HepG2 (cell line): ENCODE results near the gene SMARCB1. TPM values are rescaled to one million over a fixed set of nuclear protein-coding genes. Genes with fewer than 3 reads are reported as not detected.

Source experiments
- ATAD3A ChIP-seq: sonication (generic); formaldehyde crosslinking; IDR thresholded peaks from 2 replicates; pipeline ENCODE4 v1.4.0; 2020; ENCODE audit warnings: missing genetic modification reagents
- CEBPZ ChIP-seq: IDR thresholded peaks from 2 replicates; pipeline ENCODE4 v1.6.1; 2012; ENCODE audit warnings: low read length, improper control_type of control experiment
- DNMT3B ChIP-seq: conservative IDR thresholded peaks from 2 replicates; pipeline ENCODE4 v1.6.1; 2016; ENCODE audit warnings: missing biosample characterization, control low read depth
- FOSL1 ChIP-seq: sonication (generic); formaldehyde crosslinking; IDR thresholded peaks from 2 replicates; pipeline ENCODE4 v1.9.0; 2021; ENCODE audit warnings: missing genetic modification reagents, borderline replicate concordance
- HOXA7 ChIP-seq: sonication (generic); formaldehyde crosslinking; IDR thresholded peaks from 2 replicates; pipeline ENCODE4 v1.8.1; 2022; ENCODE audit warnings: mild to moderate bottlenecking, missing genetic modification reagents, moderate library complexity
- MEIS1 ChIP-seq: sonication (generic); formaldehyde crosslinking; IDR thresholded peaks from 2 replicates; pipeline ENCODE4 v1.9.0; 2021; ENCODE audit warnings: mild to moderate bottlenecking, missing genetic modification reagents, moderate library complexity, borderline replicate concordance
- MNT ChIP-seq: fragments of 450-650 bp; IDR thresholded peaks from 2 replicates; pipeline ENCODE4 v1.6.1; 2016
- PRDM10 ChIP-seq: sonication (generic); formaldehyde crosslinking; IDR thresholded peaks from 2 replicates; pipeline ENCODE4 v1.4.0; 2020; ENCODE audit warnings: low read depth, missing genetic modification reagents
- RXRB ChIP-seq: IDR thresholded peaks from 2 replicates; pipeline ENCODE4 v1.6.1; 2016; ENCODE audit warnings: borderline replicate concordance, missing genetic modification reagents, missing compliant biosample characterization
- SP140L ChIP-seq: sonication (generic); formaldehyde crosslinking; IDR thresholded peaks from 2 replicates; pipeline ENCODE4 v1.4.0; 2020; ENCODE audit warnings: missing genetic modification reagents, borderline replicate concordance
- STAT6 ChIP-seq: sonication (generic); formaldehyde crosslinking; IDR thresholded peaks from 2 replicates; pipeline ENCODE4 v1.4.0; 2020; ENCODE audit warnings: missing genetic modification reagents, mild to moderate bottlenecking, borderline replicate concordance
- ZBTB43 ChIP-seq: sonication (generic); formaldehyde crosslinking; conservative IDR thresholded peaks from 2 replicates; pipeline ENCODE4 v1.4.0; 2020; ENCODE audit warnings: missing genetic modification reagents
- ZNF207 ChIP-seq: fragments of 450-650 bp; IDR thresholded peaks from 2 replicates; pipeline ENCODE4 v1.6.1; 2016; ENCODE audit warnings: antibody characterized with exemption, borderline replicate concordance
- ZNF256 ChIP-seq: sonication (generic); formaldehyde crosslinking; conservative IDR thresholded peaks from 2 replicates; pipeline ENCODE4 v1.4.0; 2020; ENCODE audit warnings: missing genetic modification reagents
- ZNF333 ChIP-seq: sonication (generic); formaldehyde crosslinking; IDR thresholded peaks from 2 replicates; pipeline ENCODE4 v1.4.0; 2020; ENCODE audit warnings: mild to moderate bottlenecking, missing genetic modification reagents, borderline replicate concordance
- ZNF33A ChIP-seq: sonication (generic); formaldehyde crosslinking; IDR thresholded peaks from 2 replicates; pipeline ENCODE4 v1.5.1; 2020; ENCODE audit warnings: missing genetic modification reagents, mild to moderate bottlenecking, moderate library complexity, borderline replicate concordance
- ZNF724P ChIP-seq: sonication (generic); formaldehyde crosslinking; IDR thresholded peaks from 2 replicates; pipeline ENCODE4 v1.8.0; 2022; ENCODE audit warnings: missing genetic modification reagents, borderline replicate concordance
- polyA plus RNA-seq, 8 experiments: library from polyadenylated mRNA; depleted of rRNA in 3 of 8; stranded (reverse) in 7 of 8; unstranded in 1 of 8; fragments of >200 nt; fragmentation: Illumina TruSeq in 4 of 8; extraction: Trizol in 4 of 8; gene quantifications; 2 replicates each; pipeline versions ENCODE4 v1.2.1 to v1.2.3, GENCODE V29; 2011 to 2016; ENCODE audit warnings: low read depth in 4 of 8, missing spikeins in 1 of 8, mixed read lengths in 1 of 8; ENCODE audit not compliant: insufficient read depth in 1 of 8
- total RNA-seq, 5 experiments: library from RNA; depleted of rRNA; stranded (reverse); fragments of >200 nt; fragmentation: Illumina TruSeq; extraction: Trizol; gene quantifications; 2 replicates each; pipeline ENCODE4 v1.2.3, GENCODE V29; 2016; ENCODE audit warnings: low read depth in 1 of 5

SMARCB1 gene
- total and polyA plus RNA-seq, 2 of the 13 experiments (the other 11 are each of a cell fraction or from before 2014, with no cell fraction given): 74.0 to 166 TPM

- no peak for TF ChIP-seq PRDM10 (CRISPR knock-in tag)
- no peak for TF ChIP-seq CEBPZ
- no peak for TF ChIP-seq HOXA7
- no peak for TF ChIP-seq FOSL1
- no peak for TF ChIP-seq DNMT3B (CRISPR knock-in tag)
- TF ChIP-seq SP140L: no peak
- no peak for TF ChIP-seq STAT6 (CRISPR knock-in tag)
- no peak for TF ChIP-seq ZNF333
- TF ChIP-seq ZNF256 (CRISPR knock-in tag): 0 out of 2 replicates have a peak, but pooled peaks have one; percentile 16
- no peak for TF ChIP-seq ZNF33A
- TF ChIP-seq RXRB (CRISPR knock-in tag): 0 out of 2 replicates have a peak, but pooled peaks have one; percentile 27
- no peak for TF ChIP-seq ZBTB43 (CRISPR knock-in tag)
- no peak for TF ChIP-seq MEIS1 (CRISPR knock-in tag)
- TF ChIP-seq ZNF207: no peak
- no peak for TF ChIP-seq ZNF724P
- TF ChIP-seq ATAD3A: no peak
- TF ChIP-seq MNT: no peak
These were observed 480 bp upstream of the SMARCB1 start (continued) for GRCh38 chr22:23786261-23786710.
